T-helper 2 cell treated with Interferon-gamma antibody and Interleukin-4, amounts not matched to agents 100 ng/mL and 5 ng/mL, for 36 hours (primary cell): ENCODE measurements around the gene TM4SF1. TPM values are rescaled to one million over a fixed set of nuclear protein-coding genes. Genes with fewer than 3 reads are reported as not detected.

Experiments
- intact Hi-C: fragments of 100-400 bp; cut with micrococcal nuclease; formaldehyde crosslinking; loops from one replicate; pipeline ENCODE4 v1.15.1; 2023
- total RNA-seq: library from RNA; stranded (reverse); gene quantifications from 2 replicates; pipeline ENCODE4 v1.2.3, GENCODE V29; 2022

TM4SF1 gene
- total RNA-seq = not detected in 2 replicates

DNA sequence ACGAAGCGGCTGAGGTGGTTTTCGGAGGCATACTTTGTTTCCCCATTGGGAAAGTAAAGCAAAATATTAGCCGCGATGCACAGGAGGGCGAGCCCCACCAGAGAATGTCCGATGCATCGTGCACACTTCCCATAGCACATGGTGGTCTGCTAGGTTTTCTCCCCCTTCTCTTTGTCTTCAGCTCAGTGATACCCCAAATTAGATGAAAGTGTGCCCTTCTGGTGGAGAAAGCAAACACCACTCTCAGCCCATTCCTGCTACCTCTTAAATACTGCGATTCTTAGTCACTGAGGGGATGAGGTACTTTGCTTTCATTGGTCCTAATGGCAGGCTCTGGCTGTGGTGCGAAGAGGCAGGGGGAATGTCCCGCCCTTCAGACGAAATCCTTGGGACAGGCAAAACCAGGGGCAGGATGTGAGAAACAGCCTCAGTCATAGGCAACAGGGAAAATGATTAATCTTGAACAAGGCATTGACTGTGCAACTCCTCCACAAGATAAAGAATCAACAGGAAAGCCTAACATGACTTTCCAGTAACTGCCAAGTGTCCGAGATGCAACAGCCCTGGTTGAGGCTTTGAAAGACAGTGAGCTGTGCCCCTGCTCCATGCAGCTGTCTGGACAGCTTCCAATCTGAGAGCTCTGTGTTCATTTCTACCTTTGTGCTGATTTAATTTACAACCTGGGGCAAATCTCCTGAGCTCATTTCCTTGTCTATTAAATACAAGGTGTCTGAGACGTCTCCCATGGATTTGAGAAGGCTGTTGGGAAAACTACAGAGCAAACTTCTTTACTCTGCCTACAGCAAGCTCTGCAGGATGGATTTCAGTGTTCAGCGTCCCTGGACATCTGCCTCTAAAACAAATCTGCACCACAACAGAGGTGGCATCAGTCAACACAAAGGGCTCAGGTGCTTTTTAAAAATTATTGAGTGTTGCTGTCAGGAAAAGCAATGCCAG, at the start of gene TM4SF1:
Gene TM4SF1 (minus strand): TSS at position 242 of the 957 bp plus-strand sequence. CDS start 102 bp downstream, at position 140.
- intact Hi-C loops = no loop called here

DNA sequence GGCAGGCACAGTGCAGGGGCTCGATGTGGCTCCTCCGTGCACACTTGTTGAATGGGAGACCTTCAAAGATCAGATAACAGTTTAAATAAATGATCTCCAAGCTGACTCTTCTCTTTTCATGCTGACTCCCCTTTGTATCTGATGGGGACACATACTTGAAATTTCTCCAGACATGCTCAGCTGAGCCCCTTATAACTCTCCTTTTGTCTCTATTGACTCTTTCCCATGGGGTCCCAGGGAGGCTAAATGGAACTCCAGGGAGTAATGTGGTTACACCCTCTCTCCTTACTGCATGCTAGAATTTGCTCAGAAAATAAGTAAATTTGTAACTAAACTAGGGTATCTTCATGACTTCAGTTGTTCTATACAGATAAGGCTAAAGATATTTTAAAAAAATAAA, 48.9 kb upstream of the TM4SF1 start:
- intact Hi-C loops = no loop called here

- intact Hi-C loops = no loop called here
Observed at GRCh38 chr3:149424918-149425317, 47.5 kb upstream of the TM4SF1 start.

DNA sequence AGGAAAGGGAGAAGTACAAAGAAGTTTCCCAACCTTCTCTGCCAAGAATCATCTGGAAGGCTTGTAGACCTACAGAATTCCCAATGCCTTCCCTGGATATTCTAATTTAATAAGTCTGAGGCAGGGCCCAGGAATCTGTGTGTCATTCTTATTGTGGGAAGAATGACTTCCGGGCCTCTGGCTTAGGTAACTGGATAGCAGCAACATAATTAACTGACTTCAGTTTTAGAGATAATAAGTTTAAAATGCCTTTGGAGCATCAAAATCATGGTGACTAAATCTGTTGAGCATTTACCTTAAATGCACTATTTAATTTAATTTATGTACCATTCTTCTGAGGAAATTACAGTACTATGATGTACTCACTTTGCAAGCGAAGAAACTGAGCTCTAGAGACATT, 44.3 kb upstream of the TM4SF1 start:
- intact Hi-C loops = no loop called here

GRCh38 chr3:149419816-149420215, 42.4 kb upstream of the TM4SF1 start:
- intact Hi-C loops = no loop called here

- intact Hi-C loops = no loop called here
Observed at GRCh38 chr3:149417727-149418126, 40.3 kb upstream of the TM4SF1 start.

DNA sequence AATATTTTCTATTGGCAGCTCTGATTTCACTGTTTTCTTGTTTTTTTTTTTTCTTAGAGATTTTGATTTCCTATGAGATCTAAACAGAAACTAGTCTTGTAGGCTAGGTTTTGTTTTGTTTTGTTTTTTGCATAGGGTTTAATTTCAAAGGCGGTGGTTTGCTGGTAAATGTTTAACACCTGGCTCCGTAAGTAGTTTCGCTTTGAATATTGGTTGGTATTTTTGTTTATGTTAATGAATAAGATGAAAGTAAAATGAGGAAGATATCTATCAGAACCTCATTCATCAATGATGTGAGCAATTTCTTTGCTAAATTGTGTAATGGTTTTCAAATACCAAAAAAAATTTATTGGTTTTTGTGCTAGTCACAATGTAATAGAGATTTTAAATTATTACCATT, 39.7 kb upstream of the TM4SF1 start:
- intact Hi-C loops = no loop called here

DNA sequence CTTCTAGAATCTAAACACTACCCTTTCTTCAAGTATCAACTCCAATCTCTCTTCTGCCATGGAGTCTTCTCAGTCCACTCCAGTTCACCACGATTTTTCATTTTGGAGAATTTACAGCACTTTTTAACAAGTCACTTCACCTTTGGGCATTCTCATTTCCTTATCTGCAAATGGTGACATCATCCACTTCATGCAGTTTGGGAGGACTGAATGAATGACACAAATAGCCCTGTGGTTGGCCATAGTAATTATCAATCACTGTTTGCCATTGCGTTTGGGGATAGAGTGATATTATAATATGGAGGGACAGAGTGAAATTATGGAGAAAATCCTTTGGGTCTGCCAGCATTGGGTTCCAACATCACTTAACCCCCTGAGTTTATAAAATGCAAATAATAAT, 38.0 kb upstream of the TM4SF1 start:
- intact Hi-C loops = no loop called here

DNA sequence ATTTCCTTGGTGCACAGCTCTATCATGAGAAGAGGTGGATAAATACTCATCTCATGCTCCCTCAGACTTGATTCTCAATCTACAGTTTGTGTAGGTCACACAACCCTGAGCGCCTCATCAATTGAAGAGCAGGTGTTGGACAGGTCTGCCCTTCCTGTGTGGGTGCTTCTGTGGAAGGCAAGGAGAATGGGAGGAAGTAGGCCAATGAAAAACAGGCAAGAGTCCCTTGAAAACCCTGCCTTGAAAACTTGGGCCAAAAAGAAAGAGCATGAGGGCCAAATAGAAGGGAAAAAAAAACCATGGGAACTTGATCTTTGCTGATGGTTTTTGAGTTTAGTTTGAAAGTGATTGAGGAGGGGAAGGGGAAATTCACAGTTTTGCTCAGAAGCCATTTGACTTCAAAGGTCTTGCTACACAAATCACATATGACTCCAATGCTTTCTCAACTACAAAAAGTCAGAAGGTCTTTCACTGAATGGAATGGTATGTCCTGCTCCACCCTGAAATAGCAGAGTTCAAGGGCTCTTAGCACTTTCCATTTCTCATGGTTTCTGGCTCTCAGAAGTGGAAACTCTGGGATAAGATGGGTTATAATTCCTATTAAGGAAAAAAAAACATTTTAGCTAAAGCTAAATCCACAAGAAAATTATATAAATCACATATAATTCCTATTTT, 37.2 kb upstream of the TM4SF1 start:
- intact Hi-C loops = no loop called here

GRCh38 chr3:149411583-149411982, 34.1 kb upstream of the TM4SF1 start:
- intact Hi-C loops = no loop called here

DNA sequence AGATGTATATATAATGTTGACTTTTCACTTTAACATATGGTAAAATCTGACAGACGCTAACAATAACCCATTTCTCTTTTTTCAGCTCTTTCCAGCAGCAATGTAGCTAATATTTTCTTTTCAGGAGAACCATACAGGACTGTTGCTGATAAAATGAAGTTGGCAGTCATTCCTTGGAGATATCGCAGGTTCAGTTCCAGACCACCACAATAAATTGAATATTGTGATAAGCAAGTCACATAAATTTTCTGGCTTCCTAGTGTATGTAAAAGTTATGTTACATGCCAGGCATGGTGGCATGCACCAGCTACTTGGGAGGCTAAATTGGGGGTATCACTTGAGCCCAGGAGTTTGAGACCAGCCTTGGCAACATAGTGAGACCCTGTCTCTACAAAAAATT, 31.9 kb upstream of the TM4SF1 start:
- intact Hi-C loops = no loop called here

- intact Hi-C loops = no loop called here
Observed at GRCh38 chr3:149407898-149408297, 30.4 kb upstream of the TM4SF1 start.

DNA sequence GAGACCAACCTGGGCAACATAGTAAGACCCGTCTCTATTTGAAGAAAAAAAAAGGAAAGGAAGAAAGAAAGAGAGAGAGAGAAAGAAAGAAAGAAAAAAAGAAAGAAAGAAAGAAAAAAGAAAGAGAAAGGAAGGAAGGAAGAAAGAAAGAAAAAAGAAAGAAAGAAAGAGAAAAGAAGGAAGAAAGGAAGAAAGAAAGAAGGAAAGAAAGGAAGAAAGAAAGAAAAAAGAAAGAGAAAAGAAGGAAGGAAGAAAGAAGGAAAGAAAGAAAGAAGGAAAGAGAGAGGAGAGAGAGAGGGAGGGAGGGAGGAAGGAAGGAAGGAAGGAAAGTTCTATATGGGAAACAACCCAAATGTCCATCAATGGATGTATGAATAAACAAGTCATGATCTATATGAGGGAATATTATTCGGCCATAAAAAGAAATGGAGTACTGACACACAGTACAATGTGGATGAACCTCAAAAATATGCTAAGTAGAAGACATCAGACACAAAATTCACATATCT, 28.8 kb upstream of the TM4SF1 start:
- intact Hi-C loops = no loop called here

- intact Hi-C loops = no loop called here
Observed at GRCh38 chr3:149403443-149403842, 26.0 kb upstream of the TM4SF1 start.

- intact Hi-C loops = no loop called here
Observed at GRCh38 chr3:149402481-149402880, 25.0 kb upstream of the TM4SF1 start.

GRCh38 chr3:149401926-149402310, 24.5 kb upstream of the TM4SF1 start:
- intact Hi-C loops = no loop called here

DNA sequence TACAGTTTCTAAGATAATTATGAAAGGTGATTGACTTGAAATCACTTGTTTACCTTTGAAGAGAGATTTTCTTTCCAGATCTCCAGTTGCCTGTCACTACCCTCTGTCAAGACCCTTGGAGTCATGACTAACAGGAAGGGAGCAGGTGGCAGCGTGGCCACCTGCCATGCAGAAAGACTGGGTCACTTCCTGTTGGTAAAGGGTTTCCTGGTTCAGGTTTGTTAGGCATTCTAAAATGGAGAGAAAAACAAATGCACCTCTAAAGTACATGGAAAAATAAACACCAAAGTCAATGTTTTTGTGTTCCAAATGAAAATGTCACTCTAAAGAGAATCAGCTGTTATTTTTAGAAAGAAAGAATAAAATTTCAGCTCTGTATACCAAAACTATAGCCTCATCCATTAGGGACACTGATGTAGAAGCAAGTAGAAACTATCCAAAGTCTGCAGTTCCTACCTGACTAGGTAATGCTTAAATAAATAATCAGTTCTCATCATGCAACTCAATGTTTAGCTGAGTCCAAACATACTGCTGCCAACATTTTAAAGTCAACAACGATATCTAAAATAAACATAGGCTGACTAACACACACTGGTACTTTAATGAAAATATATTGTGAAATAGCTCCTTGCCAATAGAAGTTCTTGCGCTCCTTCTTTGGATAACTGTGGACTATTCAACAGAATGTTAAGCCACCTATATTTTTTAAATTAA, 23.9 kb upstream of the TM4SF1 start:
- intact Hi-C loops = no loop called here

DNA sequence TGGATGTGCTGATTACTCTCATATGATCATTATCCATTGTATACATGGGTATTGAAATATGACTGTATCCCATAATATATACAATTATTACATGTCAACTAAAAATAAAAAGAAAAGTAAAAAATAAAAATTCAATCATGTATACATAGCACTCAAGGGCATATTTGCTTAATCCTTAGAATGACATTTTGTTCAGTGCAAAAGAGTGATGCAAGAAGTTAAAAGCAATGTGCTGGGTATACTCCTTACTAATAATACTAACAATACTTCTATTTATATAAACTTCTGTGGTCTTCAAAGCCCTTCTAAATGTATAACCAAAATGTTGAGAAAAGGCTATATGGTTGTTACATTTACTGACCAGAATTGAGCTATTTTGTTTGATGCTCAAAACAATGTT, 23.2 kb upstream of the TM4SF1 start:
- intact Hi-C loops = no loop called here

- intact Hi-C loops = no loop called here
Observed at GRCh38 chr3:149398296-149398695, 20.8 kb upstream of the TM4SF1 start.

- intact Hi-C loops = no loop called here
Observed at GRCh38 chr3:149397528-149397927, 20.1 kb upstream of the TM4SF1 start.

DNA sequence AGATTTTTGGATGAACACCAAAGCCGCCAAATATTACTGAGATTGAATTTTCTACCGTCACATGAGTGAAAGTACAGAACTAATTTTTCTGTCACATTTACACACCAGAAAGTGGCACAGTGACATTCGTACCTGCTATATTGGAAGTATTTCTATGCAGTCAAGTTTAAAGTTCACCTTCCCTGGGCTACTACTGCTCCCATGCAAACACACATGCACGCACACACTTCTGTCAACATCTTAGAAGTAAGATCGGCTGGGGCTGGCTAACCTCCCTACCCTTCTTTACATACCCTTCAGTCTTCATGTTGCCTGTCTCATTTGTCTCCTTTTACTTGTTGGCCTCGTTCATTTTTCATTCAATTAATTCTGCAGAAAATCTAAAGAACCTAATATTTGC, 19.0 kb upstream of the TM4SF1 start:
- intact Hi-C loops = no loop called here
